COR-L47 (cell line): ENCODE measurements around the gene SLC43A1.

Experiments used
- DNase-seq: peaks from one replicate; lab custom pipeline; 2025; lab: John Stamatoyannopoulos, UW

SLC43A1 gene

DNA sequence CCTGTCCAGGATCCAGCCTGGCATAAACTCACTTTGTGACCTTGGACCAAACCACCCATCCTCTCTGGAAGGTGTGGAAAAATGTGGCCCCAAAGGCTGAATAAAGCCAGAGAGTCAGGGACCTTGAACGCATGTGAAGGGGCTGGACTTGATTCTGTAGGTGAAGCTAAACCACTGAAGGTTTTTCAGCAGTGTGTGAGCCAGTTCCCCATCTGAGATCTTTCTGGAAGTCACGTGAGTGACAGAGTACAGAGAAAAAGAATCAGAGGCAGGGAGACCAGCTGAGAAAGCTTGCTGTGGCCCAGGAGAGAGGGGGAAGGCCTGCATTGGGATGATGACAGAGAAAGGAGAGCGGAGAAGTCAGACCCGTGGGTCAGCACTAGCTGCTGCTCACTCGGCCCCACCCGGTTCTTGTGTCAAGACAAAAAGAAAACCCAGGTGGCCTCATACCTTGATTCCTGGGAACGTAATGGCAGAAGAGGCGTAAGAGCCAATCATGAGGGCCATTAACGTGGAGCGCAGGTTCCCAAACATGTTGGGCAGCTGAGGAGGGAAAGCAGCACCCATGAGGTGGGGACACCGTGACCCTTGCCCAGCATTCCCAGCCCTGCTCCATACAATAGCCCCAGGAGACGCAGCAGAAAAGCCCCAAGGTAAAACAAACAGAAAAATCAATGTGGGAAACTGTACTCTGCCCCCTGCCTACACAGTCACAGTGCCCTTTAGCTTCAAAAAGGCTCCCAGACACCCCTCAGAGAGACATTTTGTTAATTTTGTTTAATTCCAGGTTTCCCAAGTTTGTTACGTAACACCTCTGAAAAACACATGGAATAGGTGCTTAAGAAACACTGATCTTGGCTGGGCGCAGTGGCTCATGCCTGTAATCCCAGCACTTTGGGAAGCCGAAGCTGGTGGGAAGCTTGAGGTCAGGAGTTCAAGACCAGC is 17.9 kb downstream of the SLC43A1 start:
- no peak for DNase-seq

DNA sequence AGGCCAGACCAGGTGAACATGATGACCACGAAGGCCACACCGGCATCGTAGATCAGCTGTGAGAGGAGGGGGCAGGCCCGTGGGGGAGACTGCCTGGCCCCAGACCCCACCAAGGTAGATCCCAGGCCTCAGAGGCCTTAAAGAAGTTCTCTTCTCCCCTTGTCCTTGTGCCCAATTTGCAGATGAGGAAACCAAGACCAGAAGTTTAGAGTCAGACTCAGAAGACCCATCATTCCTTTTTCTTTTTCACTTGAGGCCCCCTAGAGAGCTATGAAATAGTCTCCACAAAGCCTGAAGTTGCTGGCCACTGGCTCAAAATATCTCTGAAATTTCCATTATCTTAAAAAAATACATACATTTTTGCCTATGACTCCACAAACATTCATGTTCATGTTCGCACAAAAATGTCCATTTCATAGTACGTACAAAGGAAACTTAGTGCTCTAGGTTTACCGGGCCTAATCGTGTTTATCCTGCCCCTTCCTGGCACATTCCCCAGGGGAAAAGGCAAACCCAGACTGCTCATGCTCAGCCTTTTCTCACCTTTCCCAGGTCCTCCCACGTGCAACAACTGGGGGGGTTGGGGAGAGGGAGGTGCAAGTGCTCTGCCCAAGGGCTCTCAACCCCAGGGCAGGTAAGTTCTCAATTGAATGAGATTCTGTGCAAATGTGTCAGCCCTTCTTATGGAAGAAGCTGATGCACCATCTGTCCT is 19.2 kb downstream of the SLC43A1 start:
- DNase-seq = no peak

DNA sequence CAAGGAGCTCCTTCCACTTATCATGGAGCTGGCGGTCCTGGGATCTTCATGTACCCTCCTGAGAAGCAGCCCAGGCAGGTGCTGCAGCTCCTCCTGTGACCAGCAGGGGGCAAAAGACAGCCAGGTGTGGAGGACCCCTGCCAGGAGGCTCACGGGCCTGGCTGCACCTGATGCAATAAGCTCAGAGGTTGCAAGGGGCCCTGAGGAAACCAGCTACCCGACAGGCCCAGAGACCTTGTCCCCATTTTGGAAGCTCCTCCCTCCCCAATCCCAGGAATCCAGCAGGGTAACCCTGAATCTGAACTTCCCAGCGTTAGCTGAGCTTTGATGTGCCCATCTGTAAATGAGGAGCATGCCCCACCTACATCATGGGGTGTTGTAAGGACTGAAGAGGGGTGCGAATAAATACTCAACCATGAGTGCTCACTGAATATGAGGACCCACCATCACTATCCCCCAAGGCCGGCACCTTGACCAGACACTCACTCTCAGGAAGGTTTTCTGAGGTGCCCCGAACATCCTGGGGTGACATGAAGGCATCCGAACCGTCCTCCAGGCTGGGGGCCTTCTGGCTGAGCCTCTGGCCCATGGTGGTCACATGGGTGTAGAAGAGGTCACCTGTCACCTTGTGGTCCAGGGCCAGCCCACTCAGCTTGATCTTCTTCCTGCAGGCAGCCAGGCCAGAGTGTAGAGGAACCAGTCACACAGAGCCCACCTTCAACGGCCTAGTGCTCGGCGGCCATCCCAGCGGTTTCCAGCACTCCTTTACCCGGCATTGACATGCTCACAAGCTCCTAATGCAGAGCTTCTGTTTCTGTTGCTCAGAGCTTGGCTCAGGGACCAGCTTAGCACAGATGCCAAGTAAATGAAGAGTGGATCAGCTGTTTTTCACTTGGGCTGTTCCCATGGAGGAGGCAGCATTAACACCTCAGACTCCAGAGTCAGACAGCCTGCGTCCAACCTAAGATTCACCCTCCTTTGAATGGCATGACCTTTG is 21.7 kb downstream of the SLC43A1 start:
- DNase-seq = peak; percentile 49

DNA sequence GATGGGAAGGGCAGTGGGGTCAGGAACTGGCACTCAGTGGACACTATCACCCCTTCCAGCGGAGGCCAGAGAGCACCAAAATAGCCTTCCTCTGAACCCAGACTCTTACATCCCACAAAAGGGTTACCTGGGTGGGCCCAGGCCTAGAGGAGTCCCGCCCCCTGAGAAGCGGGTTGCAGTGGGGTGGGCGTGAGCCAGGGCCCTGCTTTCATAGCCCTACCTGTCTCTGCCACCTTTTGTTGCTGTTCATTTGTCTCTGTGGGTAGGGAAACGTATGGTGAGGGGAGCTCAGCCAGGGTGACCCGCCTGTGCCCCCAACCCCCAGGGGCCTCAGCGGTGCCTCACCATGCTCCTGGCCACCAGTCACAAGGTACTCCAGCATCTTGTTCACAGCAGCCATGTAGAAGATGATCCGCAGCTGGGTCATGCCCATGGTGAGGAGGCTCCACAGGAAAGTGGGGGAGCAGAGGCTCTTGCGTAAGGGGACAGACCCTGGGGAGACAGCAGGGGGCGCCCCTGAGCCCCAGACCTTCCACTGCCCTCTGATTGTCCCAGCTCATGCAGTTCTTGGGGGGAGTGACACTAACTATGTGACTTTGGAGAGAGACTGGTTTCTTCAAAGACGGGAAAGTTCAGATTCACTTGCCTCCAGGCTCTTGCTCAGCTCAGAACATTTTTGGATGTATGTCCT is 24.0 kb downstream of the SLC43A1 start:
- no peak for DNase-seq

DNA sequence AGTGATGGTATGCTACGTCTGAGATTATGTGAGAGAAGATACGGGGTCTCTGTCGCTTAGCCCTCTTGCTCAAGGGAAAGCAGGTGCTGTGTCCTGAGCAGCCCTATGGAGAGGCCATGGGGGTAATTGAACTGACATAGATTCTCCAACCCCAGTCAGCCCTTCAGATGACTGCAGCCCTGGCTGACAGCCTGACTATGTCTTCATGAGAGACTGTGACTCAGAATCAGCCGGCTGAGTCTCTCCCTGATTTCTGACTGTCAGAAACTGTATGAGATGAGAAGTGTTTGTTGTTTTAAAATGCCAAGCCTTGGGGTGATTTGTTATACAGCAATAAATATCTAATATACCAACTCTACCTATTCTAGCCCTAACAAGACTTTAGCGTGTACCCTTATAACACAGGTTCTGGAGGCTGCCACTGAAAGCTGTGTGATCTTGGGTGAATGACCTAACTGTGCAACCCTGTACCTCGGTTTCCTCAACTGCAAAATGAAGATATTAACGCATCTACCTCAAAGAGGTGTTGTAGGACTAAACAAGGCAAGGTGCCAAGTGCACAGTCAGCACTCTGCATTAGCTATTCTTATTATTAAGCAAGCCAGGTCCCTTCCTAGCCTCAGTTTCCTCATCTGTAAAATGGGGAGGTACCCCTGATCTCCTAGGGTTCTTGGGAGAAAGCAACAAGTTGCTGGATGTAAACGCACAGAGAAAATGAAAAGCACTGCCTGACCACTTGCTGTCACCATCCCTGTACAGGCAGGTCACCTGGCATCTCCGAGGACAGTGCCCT is 24.9 kb downstream of the SLC43A1 start:
- DNase-seq = no peak

DNA sequence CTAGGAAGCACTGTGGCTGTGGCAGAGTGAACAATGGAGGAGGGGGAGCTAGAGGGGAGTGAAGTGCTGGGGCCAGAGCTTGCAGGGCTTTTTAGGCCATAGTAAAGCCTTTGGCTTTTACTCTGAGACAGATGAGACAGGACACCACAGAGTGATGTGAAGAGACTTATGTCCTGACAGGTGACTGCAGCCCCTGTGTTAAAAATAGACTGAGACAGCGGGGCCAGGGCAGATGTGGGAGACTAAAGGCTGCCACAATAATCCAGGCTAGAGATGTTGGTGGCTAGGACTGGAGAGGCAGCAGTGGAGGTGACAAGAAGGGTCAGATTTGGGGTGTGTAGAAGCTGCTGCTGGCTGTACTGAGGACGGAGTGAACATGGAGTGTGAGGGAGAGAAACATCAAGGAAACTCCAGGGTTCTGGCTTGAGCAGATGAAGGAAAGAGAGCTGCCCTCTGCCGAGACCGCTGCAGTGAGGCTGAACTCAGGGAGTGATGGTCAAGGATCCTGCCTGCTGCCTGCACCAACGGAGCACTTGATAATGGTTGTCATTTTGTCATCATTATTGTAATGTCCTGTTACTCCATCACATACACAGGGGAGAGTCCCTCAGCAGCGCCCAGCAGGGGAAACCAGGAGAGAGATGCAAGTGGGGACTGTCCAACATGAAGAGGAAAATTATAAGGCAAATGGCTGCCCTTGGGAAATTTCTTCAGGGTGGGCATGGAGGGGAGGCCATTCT is 27.4 kb downstream of the SLC43A1 start:
- no peak for DNase-seq

DNA sequence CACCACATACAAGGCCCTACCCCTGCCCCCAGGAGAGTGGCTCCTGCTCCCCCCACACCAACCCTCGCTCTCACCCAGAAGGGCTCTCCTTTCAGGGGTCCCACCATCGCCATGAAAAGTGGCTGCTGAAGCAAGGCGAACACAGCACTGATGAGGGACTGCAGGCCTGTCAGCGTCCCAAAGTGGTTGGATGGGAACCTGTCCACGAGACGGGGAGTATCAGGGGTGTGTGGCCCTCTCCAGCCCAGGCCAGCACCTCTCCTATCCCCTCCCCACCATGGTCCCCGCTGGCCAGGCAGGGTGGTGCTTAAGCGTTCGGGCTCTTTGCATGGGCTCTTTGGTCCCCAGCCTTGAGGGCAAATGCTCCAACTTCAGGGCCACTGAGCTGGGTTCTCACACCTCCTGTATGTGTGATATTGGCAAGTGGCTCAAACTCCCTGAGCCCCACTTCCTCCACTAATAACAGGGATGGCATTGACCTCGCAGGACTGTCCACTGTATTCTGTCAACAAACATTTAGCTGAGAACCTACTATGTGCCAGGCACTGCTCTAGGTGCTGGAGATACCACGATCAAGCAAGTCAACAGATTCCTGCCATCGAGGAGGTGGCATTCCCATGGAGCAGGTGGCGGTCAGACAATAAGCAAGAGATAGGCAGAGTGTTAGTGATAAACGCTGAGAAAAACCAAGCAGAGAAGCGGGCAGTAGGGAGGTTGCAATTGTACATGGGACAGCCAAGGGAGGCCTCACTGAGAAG is 28.3 kb downstream of the SLC43A1 start:
- DNase-seq = no peak

DNA sequence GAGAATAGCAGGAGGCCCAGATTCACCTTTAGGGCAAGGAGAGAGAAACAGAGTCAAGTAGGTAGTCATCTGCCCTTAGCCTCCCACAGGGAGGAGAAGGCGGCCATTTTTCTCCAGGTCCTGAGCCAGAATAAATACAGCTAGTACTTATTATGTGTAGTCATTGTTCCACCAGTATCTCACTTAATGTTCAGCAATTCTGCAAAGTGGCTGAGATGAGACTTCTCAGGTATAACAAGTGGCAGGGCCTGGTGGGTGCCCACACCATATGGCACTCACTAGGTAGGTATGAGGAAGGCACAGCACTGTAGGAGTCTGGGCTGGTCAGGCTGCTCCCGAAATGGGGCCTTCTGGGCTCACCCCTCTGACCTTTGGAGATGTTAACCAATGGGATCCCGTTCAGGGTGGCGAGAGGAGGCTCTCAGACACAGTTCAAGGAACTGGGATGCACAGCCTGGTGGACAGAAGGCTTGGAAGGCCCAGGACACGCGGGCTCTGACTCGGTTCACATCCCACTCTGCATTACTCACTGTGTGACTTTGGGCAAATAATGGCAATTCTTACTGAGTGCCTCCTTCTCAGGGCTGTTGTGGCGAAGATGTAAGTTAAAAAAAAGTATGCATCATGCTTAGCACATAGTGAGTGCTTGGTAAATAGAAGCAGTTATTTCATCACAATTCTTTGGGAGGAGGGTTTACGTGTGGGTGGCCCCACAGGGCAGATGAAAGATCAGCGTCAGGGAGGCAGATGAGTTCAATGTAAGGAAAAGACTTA is 30.1 kb downstream of the SLC43A1 start:
- DNase-seq = no peak

DNA sequence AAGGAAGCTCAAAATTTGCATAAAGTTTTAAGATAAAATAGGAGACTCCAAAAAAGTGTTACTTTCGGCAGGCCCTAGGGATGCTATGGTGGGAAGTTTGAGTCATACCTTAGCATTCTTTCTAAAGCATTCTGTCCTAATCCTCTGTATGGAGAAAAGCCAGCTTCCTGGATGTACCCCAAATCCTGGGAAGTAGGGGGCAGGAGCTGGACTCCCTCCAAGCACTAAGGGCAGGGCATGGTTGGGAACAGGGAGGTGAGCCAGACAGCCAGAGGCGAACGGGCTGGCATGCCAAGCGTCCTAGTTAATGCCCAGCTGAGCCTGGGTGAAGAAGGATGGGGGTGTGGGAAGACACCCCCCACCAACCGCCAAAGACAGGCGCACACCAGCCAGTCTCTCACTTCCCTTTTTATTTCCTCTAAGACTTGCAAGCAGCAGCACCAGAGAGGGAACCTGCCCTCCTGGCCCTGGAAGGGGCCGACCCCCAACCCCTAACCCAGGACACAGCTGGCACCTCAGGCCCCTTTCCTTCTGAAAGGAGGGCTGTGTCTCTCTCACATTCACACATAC is 31.3 kb downstream of the SLC43A1 start:
- DNase-seq = no peak

DNA sequence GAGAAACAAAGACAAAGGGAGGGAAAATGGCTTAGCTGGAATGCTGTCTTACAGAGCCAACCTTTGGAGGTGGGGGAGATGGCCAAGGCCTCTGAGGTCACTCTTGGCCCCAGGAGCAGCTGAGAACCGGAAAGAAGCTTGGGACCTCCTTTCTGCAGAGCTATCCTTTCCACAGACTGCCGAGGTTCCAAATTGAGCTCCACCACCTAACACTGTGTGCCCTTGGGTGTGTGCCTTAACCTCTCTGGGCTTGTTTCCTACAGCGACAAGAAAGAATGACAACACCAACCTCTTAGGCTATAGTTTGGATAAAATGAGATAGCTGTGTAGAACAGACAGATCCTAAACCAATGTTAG is 32.0 kb downstream of the SLC43A1 start:
- no peak for DNase-seq

DNA sequence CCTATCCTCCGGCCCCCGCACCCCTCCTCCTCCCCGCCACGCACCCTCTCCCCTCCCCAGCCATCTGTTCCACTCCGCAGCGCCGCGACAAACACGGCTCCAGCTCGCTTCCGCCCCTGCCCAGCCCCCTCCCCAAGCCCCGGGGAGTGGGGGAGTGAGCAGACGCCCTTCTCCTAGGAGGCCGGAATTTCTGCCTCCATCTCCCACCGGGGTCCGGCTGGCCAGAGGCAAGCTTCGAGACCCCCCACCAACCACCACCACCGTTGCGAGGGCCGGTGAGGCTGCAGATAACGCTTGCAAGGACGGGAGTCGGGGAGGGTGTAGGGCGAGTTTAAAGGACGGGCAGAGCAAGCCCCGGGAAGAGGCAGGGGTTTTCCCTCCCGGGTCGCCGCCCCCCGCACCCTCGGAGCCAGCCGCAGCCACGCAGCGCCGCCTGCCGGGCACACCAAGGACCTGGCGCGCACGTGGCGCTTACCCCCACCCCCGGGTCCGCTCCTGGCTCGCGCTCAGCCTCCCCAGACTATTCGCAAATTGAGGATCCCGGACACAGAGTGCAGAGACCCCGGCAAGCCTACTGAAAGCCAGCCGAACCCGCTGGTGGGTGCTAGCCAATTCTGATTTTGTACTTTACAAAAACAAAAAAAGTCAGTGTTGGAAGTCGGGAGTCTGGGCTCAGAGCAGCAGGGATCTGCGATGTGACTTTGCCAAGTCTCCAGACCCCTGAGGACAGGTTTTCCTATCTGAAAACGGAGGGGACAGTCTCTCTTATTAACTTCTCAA is 32.5 kb downstream of the SLC43A1 start:
- DNase-seq = no peak

DNA sequence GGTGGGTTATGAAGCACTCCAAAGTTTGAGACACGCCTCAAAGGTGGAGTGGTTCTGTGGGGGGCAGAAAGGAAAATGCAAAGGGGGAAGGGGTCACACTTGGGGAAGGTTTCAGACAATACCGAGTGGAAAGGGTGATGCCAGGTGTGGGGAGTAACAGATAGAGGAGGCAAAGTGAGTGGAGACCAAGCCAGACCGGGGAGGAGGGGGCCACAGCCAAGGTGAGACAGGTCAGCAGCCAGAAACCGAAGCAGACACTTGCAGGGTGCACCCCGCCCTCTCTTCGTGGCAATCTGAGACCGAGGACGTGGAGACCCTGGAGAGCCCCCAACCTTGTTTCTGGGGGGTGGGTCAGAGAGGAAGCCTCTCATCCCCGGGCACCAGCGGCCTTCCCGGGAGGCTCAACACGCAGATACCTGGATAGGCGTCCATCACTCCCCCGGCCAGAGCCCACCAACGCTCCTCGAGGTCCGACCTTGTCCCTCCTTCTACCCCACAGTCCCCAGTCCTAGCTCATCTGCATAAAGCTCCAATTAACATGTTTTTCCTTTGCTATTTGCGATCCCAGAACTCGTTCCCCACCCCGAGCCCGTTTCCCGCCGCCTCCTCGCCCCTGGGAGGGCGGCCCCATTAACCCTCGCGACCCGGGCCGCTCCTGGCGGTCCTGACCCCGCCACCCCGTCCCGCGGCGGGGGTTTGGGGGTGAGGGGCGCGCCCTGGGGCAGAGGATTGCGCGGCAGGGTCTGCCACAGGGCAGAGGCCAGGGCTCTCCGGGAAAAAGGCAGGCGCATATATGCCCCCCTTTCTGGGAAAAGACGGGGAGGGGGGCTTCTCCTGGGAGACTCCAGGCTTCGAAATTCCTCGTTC is 33.4 kb downstream of the SLC43A1 start:
- no peak for DNase-seq

DNA sequence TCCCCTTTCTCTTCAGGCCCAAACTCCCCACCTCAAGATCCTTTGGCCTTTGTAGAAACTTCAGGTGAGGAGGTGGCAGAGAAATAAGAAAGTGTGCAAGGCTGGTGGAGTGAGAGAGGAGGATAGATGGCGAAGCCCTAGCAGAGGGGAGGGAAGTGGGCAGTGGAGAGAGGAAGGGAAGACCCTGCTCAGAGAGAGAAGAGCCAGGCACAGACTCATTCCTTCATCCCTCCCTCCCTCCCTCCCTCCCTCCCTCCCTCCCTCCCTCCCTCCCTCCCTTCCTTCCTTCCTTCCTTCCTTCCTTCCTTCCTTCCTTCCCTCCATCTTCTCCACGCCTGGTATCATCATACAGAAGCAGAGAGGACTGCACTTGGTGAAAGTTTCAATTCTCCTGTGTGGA is 34.2 kb downstream of the SLC43A1 start:
- DNase-seq = no peak

DNA sequence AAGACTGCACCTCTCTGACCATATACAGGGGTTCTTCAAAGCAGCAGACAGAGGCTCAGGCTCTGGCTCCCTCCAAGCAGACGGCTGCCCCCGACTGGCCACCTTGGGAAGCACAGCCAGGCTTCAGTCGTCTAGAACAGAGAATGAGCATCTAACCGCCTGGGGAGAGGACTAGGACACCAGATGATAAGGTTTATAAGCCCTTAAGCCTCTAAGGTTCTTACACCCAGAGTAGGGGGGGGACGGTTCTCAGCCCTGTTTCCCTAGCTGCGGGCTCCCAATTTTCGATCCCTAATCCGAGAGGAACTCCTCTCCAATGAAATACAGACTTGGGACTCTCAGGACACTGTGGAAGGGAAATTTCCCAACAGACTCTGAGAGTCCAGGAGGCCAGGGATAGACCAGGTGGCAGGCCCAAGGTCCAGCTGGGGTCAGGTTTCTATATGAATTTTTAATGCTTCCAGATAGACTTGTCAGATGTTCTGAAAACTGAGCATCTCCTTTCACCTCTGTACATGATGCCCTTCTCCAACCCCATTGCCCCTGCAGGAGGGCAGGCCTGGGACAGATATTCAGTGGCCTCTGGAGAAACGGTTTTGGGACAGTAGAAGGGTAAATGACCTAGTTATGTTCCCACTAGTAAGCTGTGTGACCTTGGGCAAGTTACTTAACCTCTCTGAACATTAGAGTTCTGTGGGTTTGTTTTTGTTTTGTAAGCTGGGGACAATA is 34.9 kb downstream of the SLC43A1 start:
- peak; percentile 18 for DNase-seq

DNA sequence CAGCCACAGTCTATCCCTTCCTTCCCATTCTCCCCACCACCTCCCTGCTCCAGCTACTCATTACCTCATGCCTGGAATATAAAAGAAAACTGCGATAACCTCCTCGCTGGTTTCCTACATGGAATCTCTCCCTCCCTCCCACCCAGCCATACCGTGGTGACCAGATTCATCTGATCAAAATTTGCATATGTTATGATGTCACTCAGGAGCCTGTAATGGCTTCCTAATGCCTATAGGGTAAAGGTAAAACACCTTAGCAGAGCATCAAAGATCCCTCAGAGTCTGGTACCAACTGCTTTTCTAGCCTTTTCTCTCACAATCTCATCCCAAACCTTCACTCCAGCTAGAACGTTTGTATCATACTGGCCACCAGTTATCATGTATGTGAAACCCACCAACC is 35.6 kb downstream of the SLC43A1 start:
- no peak for DNase-seq
